GM21717 (cell line): ENCODE measurements around the gene PLA2G5.
"Not testable (repeated sequence)": the region's sequence is repeated elsewhere in the genome, so short reads cannot be mapped to it uniquely, and the experiment has no call there.

Experiments used
- ATAC-seq: cut with Tn5 transposase; IDR thresholded peaks from one replicate; pipeline ENCODE4 v1.9.1; 2021; ENCODE audit warnings: mild to moderate bottlenecking, moderate library complexity; ENCODE audit not compliant: unreplicated experiment

Gene PLA2G5

GRCh38 chr1:20115479-20115878 lies 45.5 kb downstream of the PLA2G5 start:
- ATAC-seq = no peak

DNA sequence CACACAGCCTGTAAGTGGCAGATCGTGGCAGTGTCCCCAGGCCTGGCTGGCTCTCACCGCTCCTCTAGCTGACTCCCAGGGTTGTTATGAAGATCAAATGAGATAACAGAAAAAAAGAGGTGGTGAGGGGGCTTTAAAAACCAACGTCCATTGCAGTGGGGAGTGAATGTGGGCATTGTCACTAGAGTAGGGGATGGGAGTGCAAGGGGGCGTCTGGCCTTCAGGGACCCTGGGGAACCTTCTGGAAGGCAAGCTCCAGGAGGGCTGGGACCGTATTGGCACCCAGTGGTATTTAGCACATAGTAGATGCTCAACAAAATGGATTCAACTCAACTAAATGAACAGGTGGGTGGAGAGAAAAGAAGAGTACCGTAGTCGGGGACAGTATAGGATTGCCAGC lies 45.9 kb downstream of the PLA2G5 start:
- ATAC-seq = no peak

- no peak for ATAC-seq
Observed at GRCh38 chr1:20117236-20117635, 47.2 kb downstream of the PLA2G5 start.

GRCh38 chr1:20119347-20119746 lies 49.4 kb downstream of the PLA2G5 start, which contains the start of gene PLA2G2D:
Gene PLA2G2D, minus strand, starts transcription at chr1:20119536. Its CDS starts 38 bp downstream, at chr1:20119498.
- no peak for ATAC-seq

DNA sequence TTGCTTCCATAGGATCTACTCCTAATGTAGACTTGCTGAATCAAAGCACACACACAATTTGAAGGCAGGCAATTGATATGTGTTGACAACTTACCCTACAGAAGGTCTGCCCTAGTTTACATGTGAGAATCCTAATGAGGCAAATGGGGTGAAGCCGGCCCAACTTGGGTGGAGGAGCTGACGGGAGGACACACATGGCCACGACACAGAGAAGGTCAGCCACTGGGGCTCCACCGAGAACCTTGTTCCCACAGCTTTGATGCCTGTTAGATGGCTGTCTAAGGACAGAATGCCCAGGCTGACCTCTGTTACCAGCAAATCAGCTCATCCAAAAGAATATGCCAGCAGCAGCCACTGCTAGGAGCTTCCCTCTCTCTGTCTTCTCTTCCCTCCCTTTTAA lies 50.8 kb downstream of the PLA2G5 start:
- no peak for ATAC-seq

GRCh38 chr1:20123722-20124455 lies 53.9 kb downstream of the PLA2G5 start:
- ATAC-seq = no peak

DNA sequence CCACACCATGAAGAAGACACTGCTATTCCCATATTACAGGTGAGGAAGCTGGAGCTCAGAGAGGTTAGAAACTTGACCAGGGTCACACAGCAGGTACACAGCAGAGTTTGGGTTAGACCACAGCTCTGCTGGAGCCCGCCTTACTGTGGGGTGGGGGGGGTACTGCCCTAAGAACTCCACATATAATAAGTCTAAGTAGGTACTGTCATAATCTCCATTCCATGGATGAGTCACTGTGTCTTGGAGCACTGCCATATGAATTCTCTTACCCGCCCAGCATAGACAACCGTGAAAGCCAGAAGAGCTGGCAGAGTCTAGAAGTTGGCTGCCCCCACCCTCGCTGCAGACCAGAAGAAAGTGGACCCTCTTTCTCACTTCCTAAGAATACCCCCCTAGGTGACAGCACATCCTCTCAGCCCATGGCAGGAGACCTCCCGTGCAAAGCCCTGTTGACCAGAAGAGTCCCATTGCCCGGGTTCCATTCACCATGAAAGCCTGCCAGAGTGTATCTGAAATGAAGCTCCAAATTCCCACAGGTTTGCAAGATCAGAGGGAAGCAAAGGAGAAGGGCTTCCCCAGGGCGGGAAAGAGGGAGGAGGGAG lies 54.6 kb downstream of the PLA2G5 start:
- no peak for ATAC-seq

- ATAC-seq = no peak
Observed at GRCh38 chr1:20125100-20125499, 55.1 kb downstream of the PLA2G5 start.

GRCh38 chr1:20126041-20126805 lies 56.2 kb downstream of the PLA2G5 start:
- ATAC-seq = peak; percentile 59

GRCh38 chr1:20126806-20127440 lies 56.9 kb downstream of the PLA2G5 start:
- ATAC-seq = no peak

DNA sequence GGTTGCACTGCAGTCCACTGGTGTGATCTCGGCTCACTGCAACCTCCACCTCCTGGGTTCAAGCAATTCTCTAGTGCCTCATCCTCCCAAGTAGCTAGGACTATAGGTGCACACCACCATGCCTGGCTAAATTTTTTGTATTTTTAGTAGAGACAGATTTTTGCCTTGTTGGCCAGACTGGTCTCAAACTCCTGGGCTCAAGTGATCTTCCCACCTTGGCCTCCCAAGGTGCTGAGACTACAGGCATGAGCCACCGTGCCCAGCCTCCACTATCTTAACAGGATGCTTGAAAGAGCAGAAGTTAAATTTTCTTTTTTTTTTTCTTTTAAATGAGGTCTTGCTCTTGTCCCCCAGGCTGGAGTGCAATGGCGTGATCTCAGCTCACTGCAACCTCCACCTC lies 60.5 kb downstream of the PLA2G5 start:
- not testable (repeated sequence) for ATAC-seq

- ATAC-seq = no peak
Observed at GRCh38 chr1:20134995-20135394, 65.0 kb downstream of the PLA2G5 start.

DNA sequence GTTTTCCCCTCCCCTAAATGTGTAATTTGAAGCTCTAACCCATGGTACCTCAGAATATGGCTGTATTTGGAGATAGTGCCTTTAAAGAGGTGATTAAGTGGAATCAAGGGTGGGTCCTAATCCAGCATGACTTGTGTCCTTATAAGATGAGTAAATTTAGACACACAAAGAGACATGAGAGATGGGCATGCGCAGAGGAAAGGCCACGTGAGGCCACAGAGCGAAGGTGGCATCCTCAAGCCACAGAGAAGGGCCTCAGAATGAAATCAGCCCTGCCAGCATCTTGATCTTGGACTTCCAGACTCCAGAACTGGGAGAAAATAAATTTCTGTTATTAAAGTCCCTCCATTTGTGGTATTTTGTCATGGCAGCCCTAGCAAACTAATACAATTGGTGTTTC lies 66.3 kb downstream of the PLA2G5 start:
- no peak for ATAC-seq

GRCh38 chr1:20137055-20137454 lies 67.1 kb downstream of the PLA2G5 start:
- no peak for ATAC-seq

- ATAC-seq = no peak
Observed at GRCh38 chr1:20137604-20138003, 67.6 kb downstream of the PLA2G5 start.

GRCh38 chr1:20138346-20138745 lies 68.4 kb downstream of the PLA2G5 start:
- ATAC-seq = no peak

GRCh38 chr1:20138961-20139550 lies 69.1 kb downstream of the PLA2G5 start, which contains the start of gene PLA2G2F:
Gene PLA2G2F, plus strand, starts transcription at chr1:20139323. Its CDS starts 105 bp downstream, at chr1:20139428.
- no peak for ATAC-seq

DNA sequence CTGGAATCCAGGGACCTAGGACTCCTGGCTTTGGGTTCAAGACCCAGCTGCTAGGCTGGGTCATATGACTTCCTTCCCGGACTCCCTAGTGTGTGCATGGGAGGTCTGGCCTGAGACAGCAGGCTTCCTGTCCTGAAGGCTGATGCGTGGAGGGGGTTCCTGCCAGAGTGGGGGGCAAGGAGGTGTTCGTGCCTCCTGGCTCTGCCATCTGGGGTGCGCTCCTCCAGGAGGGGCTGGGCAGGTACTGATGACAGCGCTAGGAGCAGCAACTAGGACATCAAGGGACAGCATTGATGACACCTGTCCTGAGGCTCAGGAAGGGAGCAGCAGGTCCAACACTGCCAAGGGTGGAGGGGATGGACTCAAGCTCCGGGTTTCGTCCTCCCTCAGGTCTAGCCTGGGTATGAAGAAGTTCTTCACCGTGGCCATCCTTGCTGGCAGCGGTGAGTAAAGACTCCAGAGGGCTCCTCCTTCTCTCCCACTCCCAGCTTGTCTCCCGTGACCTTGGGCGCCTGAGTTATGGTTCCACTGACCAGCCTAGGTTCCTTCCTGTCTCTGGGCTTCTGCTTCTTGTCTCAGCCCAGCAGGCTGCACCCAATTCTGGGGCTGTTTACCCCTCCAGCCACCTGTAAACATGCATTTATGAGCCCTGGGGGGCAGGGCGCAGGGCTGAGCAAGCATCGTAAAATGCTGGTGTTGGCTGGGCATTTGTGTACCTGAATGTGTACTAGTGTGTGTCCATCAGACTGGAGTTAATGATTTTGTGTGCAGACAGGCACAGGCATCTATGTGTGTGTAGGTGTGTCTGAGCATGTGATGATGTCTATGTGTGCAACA lies 70.0 kb downstream of the PLA2G5 start:
- ATAC-seq = no peak

- ATAC-seq = no peak
Observed at GRCh38 chr1:20141001-20141400, 71.0 kb downstream of the PLA2G5 start.

DNA sequence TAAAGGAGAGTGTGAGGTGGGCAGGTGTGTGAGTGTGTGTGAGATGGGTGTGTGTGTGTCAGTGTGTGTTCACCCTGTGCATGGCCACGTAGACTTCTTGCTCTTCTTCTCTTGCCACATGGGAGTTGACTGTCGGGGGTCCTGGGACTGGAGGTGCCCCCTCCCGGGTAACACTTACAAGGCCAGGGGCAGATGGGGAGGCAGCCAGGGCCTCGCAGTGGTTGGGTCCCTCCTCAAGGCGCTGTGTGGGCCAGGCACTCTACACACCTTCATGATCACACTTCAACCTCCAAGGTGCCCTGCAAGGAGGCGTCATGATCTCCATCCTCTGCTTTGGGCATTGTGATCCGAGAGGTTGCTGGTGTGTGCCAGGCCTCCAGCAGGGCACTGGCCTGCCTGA lies 71.5 kb downstream of the PLA2G5 start:
- no peak for ATAC-seq
